ENCODE results near the gene CHI3L2. TPM values are rescaled to one million over a fixed set of nuclear protein-coding genes. Genes with fewer than 3 reads are reported as not detected.

CHI3L2 gene
- total and polyA plus RNA-seq, 2 experiments from 2014 or later = 0.68 TPM; not detected in 1

DNA sequence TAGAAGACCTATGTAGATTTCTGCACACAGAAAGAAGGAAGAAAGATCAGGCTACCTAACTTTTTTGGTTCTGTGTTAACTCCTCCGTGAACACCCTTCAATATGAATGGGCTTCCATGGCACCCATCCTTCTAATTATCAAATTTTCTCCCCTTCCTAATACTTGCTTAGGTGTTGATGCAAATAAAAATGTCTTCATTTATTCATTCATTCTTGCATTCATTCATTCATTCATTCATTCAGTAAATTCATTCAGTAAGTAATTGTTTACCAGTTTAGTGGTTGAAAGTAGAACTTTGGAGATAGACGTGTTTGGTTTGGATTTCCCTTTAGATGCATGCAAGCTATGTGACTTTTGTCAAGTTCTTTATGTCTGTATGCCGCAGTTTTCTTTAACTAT, 4.6 kb downstream of the CHI3L2 start (continued):
- TF ChIP-seq, protein P1, sequence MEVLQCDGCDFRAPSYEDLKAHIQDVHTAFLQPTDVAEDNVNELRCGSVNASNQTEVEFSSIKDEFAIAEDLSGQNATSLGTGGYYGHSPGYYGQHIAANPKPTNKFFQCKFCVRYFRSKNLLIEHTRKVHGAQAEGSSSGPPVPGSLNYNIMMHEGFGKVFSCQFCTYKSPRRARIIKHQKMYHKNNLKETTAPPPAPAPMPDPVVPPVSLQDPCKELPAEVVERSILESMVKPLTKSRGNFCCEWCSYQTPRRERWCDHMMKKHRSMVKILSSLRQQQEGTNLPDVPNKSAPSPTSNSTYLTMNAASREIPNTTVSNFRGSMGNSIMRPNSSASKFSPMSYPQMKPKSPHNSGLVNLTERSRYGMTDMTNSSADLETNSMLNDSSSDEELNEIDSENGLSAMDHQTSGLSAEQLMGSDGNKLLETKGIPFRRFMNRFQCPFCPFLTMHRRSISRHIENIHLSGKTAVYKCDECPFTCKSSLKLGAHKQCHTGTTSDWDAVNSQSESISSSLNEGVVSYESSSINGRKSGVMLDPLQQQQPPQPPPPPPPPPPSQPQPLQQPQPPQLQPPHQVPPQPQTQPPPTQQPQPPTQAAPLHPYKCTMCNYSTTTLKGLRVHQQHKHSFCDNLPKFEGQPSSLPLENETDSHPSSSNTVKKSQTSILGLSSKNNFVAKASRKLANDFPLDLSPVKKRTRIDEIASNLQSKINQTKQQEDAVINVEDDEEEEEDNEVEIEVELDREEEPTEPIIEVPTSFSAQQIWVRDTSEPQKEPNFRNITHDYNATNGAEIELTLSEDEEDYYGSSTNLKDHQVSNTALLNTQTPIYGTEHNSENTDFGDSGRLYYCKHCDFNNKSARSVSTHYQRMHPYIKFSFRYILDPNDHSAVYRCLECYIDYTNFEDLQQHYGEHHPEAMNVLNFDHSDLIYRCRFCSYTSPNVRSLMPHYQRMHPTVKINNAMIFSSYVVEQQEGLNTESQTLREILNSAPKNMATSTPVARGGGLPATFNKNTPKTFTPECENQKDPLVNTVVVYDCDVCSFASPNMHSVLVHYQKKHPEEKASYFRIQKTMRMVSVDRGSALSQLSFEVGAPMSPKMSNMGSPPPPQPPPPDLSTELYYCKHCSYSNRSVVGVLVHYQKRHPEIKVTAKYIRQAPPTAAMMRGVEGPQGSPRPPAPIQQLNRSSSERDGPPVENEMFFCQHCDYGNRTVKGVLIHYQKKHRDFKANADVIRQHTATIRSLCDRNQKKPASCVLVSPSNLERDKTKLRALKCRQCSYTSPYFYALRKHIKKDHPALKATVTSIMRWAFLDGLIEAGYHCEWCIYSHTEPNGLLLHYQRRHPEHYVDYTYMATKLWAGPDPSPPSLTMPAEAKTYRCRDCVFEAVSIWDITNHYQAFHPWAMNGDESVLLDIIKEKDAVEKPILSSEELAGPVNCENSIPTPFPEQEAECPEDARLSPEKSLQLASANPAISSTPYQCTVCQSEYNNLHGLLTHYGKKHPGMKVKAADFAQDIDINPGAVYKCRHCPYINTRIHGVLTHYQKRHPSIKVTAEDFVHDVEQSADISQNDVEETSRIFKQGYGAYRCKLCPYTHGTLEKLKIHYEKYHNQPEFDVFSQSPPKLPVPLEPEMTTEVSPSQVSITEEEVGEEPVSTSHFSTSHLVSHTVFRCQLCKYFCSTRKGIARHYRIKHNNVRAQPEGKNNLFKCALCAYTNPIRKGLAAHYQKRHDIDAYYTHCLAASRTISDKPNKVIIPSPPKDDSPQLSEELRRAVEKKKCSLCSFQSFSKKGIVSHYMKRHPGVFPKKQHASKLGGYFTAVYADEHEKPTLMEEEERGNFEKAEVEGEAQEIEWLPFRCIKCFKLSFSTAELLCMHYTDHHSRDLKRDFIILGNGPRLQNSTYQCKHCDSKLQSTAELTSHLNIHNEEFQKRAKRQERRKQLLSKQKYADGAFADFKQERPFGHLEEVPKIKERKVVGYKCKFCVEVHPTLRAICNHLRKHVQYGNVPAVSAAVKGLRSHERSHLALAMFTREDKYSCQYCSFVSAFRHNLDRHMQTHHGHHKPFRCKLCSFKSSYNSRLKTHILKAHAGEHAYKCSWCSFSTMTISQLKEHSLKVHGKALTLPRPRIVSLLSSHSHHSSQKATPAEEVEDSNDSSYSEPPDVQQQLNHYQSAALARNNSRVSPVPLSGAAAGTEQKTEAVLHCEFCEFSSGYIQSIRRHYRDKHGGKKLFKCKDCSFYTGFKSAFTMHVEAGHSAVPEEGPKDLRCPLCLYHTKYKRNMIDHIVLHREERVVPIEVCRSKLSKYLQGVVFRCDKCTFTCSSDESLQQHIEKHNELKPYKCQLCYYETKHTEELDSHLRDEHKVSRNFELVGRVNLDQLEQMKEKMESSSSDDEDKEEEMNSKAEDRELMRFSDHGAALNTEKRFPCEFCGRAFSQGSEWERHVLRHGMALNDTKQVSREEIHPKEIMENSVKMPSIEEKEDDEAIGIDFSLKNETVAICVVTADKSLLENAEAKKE (CRISPR knock-in tag; IDR thresholded peaks at IDR 0.05) = no peak
- TF ChIP-seq, protein P2, sequence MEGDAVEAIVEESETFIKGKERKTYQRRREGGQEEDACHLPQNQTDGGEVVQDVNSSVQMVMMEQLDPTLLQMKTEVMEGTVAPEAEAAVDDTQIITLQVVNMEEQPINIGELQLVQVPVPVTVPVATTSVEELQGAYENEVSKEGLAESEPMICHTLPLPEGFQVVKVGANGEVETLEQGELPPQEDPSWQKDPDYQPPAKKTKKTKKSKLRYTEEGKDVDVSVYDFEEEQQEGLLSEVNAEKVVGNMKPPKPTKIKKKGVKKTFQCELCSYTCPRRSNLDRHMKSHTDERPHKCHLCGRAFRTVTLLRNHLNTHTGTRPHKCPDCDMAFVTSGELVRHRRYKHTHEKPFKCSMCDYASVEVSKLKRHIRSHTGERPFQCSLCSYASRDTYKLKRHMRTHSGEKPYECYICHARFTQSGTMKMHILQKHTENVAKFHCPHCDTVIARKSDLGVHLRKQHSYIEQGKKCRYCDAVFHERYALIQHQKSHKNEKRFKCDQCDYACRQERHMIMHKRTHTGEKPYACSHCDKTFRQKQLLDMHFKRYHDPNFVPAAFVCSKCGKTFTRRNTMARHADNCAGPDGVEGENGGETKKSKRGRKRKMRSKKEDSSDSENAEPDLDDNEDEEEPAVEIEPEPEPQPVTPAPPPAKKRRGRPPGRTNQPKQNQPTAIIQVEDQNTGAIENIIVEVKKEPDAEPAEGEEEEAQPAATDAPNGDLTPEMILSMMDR (conservative IDR thresholded peaks at IDR 0.05; ENCODE audit: low read depth in 2 of 2) = no peak
- no peak for TF ChIP-seq EZH2 (IDR thresholded peaks at IDR 0.05; ENCODE audit: low read depth, unreplicated experiment)
- TF ChIP-seq NANOG (IDR thresholded peaks at IDR 0.05; ENCODE audit: borderline replicate concordance) = no peak

DNA sequence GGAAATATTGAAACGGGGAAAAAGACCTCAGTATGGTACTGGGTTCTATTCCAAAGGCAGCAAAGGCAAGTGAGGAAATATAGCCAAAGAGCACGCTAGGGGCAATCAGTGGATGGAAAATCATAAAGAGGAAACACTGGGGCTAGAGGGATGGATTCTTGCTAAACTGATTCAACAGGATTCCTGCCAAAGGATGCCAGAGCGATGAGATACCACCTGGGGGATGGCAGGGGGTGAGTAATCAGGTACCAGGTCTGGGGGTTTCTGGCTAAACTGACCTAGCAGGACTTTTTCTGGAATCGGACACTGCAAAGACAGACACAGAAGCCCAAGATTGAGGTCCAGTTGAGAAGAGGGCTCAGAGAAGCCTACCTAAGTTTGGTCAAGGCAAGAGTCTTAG, 6.7 kb downstream of the CHI3L2 start:
- no peaks in the 10 kb centered on the region for H3K79me2 ChIP-seq (replicated peaks; ENCODE audit: insufficient read depth)
- Mint-ChIP-seq H3K36me3 (ENCODE audit: low read depth) (no peaks in the 10 kb centered on the region), H3K27ac (no peak overlapping the region), H3K9me3 (no peaks in the 10 kb centered on the region; the same call in 2 of the 3 replicates), H3K4me1 (peaks cover 22% of the 10 kb centered on the region), H3K4me3 (no peak overlapping the region), H3K27me3 (ENCODE audit: insufficient read depth, low read depth, poor library complexity) (peaks cover 2% of the 10 kb centered on the region)
- no peak overlapping the region for H2AFZ ChIP-seq
- H3K4me3 ChIP-seq = no peak overlapping the region
- peaks cover 37% of the 10 kb centered on the region for H3K9me2 ChIP-seq (ENCODE audit: insufficient read depth)
- no peak for DNase-seq (ENCODE audit: low spot score)
- 0 out of 2 replicates have a peak, but pooled peaks cover 6% of the 10 kb centered on the region for H3K4me1 ChIP-seq (ENCODE audit: insufficient read depth)
- no peak overlapping the region for H3K4me2 ChIP-seq
- no peak overlapping the region for H3K27ac ChIP-seq (ENCODE audit: low read depth)
- no peaks in the 10 kb centered on the region for H3K36me3 ChIP-seq (ENCODE audit: insufficient read depth)
- ATAC-seq = no peak
- no peaks in the 10 kb centered on the region for H3F3A ChIP-seq (replicated peaks; ENCODE audit: low read depth)
- no peaks in the 10 kb centered on the region for H4K20me1 ChIP-seq (replicated peaks; ENCODE audit: insufficient read depth)
- H3K27me3 ChIP-seq (ENCODE audit: insufficient read depth) = no peaks in the 10 kb centered on the region
- no peak for TF ChIP-seq STAT1 (IDR thresholded peaks at IDR 0.05; ENCODE audit: unreplicated experiment)
- TF ChIP-seq ZNF114 (CRISPR knock-in tag; IDR thresholded peaks at IDR 0.05) = no peak
- TF ChIP-seq, protein P3, sequence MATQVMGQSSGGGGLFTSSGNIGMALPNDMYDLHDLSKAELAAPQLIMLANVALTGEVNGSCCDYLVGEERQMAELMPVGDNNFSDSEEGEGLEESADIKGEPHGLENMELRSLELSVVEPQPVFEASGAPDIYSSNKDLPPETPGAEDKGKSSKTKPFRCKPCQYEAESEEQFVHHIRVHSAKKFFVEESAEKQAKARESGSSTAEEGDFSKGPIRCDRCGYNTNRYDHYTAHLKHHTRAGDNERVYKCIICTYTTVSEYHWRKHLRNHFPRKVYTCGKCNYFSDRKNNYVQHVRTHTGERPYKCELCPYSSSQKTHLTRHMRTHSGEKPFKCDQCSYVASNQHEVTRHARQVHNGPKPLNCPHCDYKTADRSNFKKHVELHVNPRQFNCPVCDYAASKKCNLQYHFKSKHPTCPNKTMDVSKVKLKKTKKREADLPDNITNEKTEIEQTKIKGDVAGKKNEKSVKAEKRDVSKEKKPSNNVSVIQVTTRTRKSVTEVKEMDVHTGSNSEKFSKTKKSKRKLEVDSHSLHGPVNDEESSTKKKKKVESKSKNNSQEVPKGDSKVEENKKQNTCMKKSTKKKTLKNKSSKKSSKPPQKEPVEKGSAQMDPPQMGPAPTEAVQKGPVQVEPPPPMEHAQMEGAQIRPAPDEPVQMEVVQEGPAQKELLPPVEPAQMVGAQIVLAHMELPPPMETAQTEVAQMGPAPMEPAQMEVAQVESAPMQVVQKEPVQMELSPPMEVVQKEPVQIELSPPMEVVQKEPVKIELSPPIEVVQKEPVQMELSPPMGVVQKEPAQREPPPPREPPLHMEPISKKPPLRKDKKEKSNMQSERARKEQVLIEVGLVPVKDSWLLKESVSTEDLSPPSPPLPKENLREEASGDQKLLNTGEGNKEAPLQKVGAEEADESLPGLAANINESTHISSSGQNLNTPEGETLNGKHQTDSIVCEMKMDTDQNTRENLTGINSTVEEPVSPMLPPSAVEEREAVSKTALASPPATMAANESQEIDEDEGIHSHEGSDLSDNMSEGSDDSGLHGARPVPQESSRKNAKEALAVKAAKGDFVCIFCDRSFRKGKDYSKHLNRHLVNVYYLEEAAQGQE (IDR thresholded peaks at IDR 0.05; ENCODE audit: unreplicated experiment) = no peak
- TF ChIP-seq, protein P4, sequence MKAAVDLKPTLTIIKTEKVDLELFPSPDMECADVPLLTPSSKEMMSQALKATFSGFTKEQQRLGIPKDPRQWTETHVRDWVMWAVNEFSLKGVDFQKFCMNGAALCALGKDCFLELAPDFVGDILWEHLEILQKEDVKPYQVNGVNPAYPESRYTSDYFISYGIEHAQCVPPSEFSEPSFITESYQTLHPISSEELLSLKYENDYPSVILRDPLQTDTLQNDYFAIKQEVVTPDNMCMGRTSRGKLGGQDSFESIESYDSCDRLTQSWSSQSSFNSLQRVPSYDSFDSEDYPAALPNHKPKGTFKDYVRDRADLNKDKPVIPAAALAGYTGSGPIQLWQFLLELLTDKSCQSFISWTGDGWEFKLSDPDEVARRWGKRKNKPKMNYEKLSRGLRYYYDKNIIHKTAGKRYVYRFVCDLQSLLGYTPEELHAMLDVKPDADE (IDR thresholded peaks at IDR 0.05) = no peak

All from GM23338 (cell line).